ENCODE measurements around the gene EMC9.
A peak's percentile ranks its signal among the peaks of the same experiment; 100 is the strongest.

The EMC9 gene

GRCh38 chr14:24149302-24149969 is 8.0 kb upstream of the EMC9 start:
- no peak for DNase-seq (ENCODE audit: low spot score)

GRCh38 chr14:24147761-24148428 is 6.5 kb upstream of the EMC9 start:
- no peak for DNase-seq (ENCODE audit: low spot score)

- DNase-seq (ENCODE audit: low spot score) = peak; percentile 98
These were observed 5.8 kb upstream of the EMC9 start, which contains the start of gene RNF31 for GRCh38 chr14:24146978-24147760. RNF31 (plus strand) TSS chr14:24147498; CDS start chr14:24147699, 201 bp downstream.

- DNase-seq (ENCODE audit: low spot score) = peak; percentile 82
These were observed 5.1 kb upstream of the EMC9 start, which contains the start of gene PSME2 for GRCh38 chr14:24146453-24146977. PSME2 (minus strand) TSS chr14:24146610; CDS start chr14:24146581, 29 bp downstream.

GRCh38 chr14:24145690-24146452 is 4.5 kb upstream of the EMC9 start:
- DNase-seq (ENCODE audit: low spot score) = no peak

GRCh38 chr14:24145219-24145618 is 3.8 kb upstream of the EMC9 start:
- DNase-seq (ENCODE audit: low spot score) = no peak

- DNase-seq (ENCODE audit: low spot score) = no peak
These were observed 3.1 kb upstream of the EMC9 start for GRCh38 chr14:24144451-24144850.

GRCh38 chr14:24143511-24143910 is 2.1 kb upstream of the EMC9 start:
- no peak for DNase-seq (ENCODE audit: low spot score)

GRCh38 chr14:24139272-24139934 is 2.0 kb downstream of the EMC9 start:
- DNase-seq (ENCODE audit: low spot score) = peak; percentile 33

- DNase-seq (ENCODE audit: low spot score) = no peak
These were observed 2.8 kb downstream of the EMC9 start for GRCh38 chr14:24138396-24139271.

GRCh38 chr14:24137529-24138395 is 3.6 kb downstream of the EMC9 start:
- DNase-seq (ENCODE audit: low spot score) = no peak

GRCh38 chr14:24136684-24137528 is 4.5 kb downstream of the EMC9 start:
- no peak for DNase-seq (ENCODE audit: low spot score)

GRCh38 chr14:24135834-24136683 is 5.3 kb downstream of the EMC9 start, which contains the start of gene PSME1:
PSME1 (plus strand) TSS chr14:24136194; CDS start chr14:24136263, 69 bp downstream.
- DNase-seq (ENCODE audit: low spot score) = peak; percentile 95

GRCh38 chr14:24135584-24135833 is 5.9 kb downstream of the EMC9 start:
- DNase-seq (ENCODE audit: low spot score) = no peak

GRCh38 chr14:24133735-24134134 is 7.7 kb downstream of the EMC9 start:
- peak; percentile 45 for DNase-seq (ENCODE audit: low spot score)

GRCh38 chr14:24132976-24133375 is 8.4 kb downstream of the EMC9 start:
- no peak for DNase-seq (ENCODE audit: low spot score)

GRCh38 chr14:24132061-24132685 is 9.2 kb downstream of the EMC9 start:
- DNase-seq (ENCODE audit: low spot score) = no peak
